Prostate gland (tissue), 2 donors: ENCODE measurements around the gene TINAGL1. TPM values are rescaled to one million over a fixed set of nuclear protein-coding genes. Genes with fewer than 3 reads are reported as not detected.

ENCODE experiments used
- DNase-seq: peaks from one replicate; pipeline ENCODE4 v3.0.0-alpha.2; 2019; ENCODE audit warnings: low spot score
- H3K27ac ChIP-seq, 2 donors: fragments of 200-600 bp; sonication (generic); 2 replicates each; pipeline ENCODE4 v1.5.1; 2017 to 2019
- H3K27me3 ChIP-seq: fragments of 200-600 bp; sonication (generic); replicated peaks from 2 replicates; pipeline ENCODE4 v1.5.1; 2019; ENCODE audit not compliant: insufficient read depth
- H3K36me3 ChIP-seq, 2 donors: fragments of 200-600 bp; sonication (generic); 1 replicate in 1 of 2; 2 replicates in 1 of 2; pipeline versions ENCODE4 v1.5.1 to v1.8.1; 2017 to 2019
- H3K4me1 ChIP-seq: fragments of 200-600 bp; sonication (generic); replicated peaks from 2 replicates; pipeline ENCODE4 v1.5.1; 2019
- H3K4me3 ChIP-seq, 2 donors: fragments of 200-600 bp; sonication (generic); 2 replicates each; pipeline ENCODE4 v1.5.1; 2017 to 2019
- H3K9me3 ChIP-seq: fragments of 200-600 bp; sonication (generic); 2 replicates; pipeline ENCODE4 v1.5.1; 2017
- CTCF ChIP-seq, 4 experiments: fragments of 200-600 bp in 2 of 4; fragments of 450-650 bp in 2 of 4; sonication (generic) in 2 of 4; IDR thresholded peaks; 1 replicate in 3 of 4; 2 replicates in 1 of 4; pipeline ENCODE4 v1.5.1; 2016 to 2019; ENCODE audit warnings: antibody characterized with exemption in 4 of 4, mild to moderate bottlenecking in 2 of 4, moderate library complexity in 2 of 4
- POLR2A ChIP-seq: fragments of 450-650 bp; IDR thresholded peaks from one replicate; pipeline ENCODE4 v1.6.1; 2016; ENCODE audit warnings: antibody characterized with exemption, mild to moderate bottlenecking
- POLR2AphosphoS5 ChIP-seq: sonication (generic); formaldehyde crosslinking; IDR thresholded peaks from one replicate; pipeline ENCODE4 v1.6.1; 2017; ENCODE audit warnings: antibody characterized with exemption
- WGBS: methylation state at CpG from one replicate; pipeline ENCODE4 v1.1.5; 2018; 5-methylcytosine and 5-hydroxymethylcytosine counted together
- intact Hi-C: fragments of 100-400 bp; cut with DNase I; formaldehyde crosslinking; loops from one replicate; pipeline ENCODE4 v1.14.2; 2022
- total RNA-seq, 2 donors: library from RNA; depleted of rRNA; stranded (reverse); fragments of >200 nt; gene quantifications; one replicate each; pipeline ENCODE4 v1.1.0, GENCODE V29; 2016

TINAGL1 gene
- total RNA-seq, 2 donors from 2014 or later, result 103 to 134 TPM

GRCh38 chr1:31617916-31618746 lies 41.8 kb downstream of the TINAGL1 start:
- Histone ChIP-seq H3K9me3 (no peaks in the 10 kb centered on the region), H3K27me3 (peaks cover 4% of the 10 kb centered on the region), H3K4me1 (no peaks in the 10 kb centered on the region), H3K4me3 (peak overlapping the region; percentile 31 to 40), H3K27ac (no peak overlapping the region), H3K36me3 (no peaks in the 10 kb centered on the region)
- TF ChIP-seq POLR2A (no peak), CTCF (IDR thresholded peaks at IDR 0.05) (peak; percentile 51 to 70 (median 59)), POLR2AphosphoS5 (no peak)
- DNase-seq, result no peak
- 19% methylated on average over 40 of the region's 56 CpGs for WGBS
- intact Hi-C loops, result no loop called here

- no peak overlapping the region for H3K27ac ChIP-seq
- H3K9me3 ChIP-seq, result no peaks in the 10 kb centered on the region
- no peak overlapping the region for H3K4me3 ChIP-seq
- 84% methylated on average over 23 of the region's 23 CpGs for WGBS
- intact Hi-C loops, result no loop called here
- H3K4me1 ChIP-seq, result no peaks in the 10 kb centered on the region
- DNase-seq, result no peak
- H3K36me3 ChIP-seq, result no peaks in the 10 kb centered on the region
- no peak for TF ChIP-seq POLR2A
- TF ChIP-seq CTCF (IDR thresholded peaks at IDR 0.05), result no peak
- no peak for TF ChIP-seq POLR2AphosphoS5
- H3K27me3 ChIP-seq, result peaks cover 4% of the 10 kb centered on the region
These were observed 42.9 kb downstream of the TINAGL1 start for GRCh38 chr1:31618916-31619846.

GRCh38 chr1:31620631-31621497 lies 44.5 kb downstream of the TINAGL1 start:
- no peak for DNase-seq
- Histone ChIP-seq H3K4me3 (no peak overlapping the region), H3K4me1 (no peaks in the 10 kb centered on the region), H3K36me3 (no peaks in the 10 kb centered on the region), H3K9me3 (no peaks in the 10 kb centered on the region), H3K27ac (no peak overlapping the region), H3K27me3 (peaks cover 4% of the 10 kb centered on the region)
- intact Hi-C loops, result no loop called here
- 97% methylated on average over 15 of the region's 20 CpGs for WGBS
- TF ChIP-seq CTCF (IDR thresholded peaks at IDR 0.05) (no peak), POLR2AphosphoS5 (no peak), POLR2A (no peak)

- WGBS, result 93% methylated on average over 5 of the region's 5 CpGs
- Histone ChIP-seq H3K27ac (no peak overlapping the region), H3K9me3 (no peaks in the 10 kb centered on the region), H3K27me3 (peaks cover 4% of the 10 kb centered on the region), H3K36me3 (no peaks in the 10 kb centered on the region), H3K4me3 (no peak overlapping the region), H3K4me1 (no peaks in the 10 kb centered on the region)
- DNase-seq, result no peak
- intact Hi-C loops, result no loop called here
- no peak for TF ChIP-seq POLR2AphosphoS5
- TF ChIP-seq CTCF (IDR thresholded peaks at IDR 0.05), result no peak
- TF ChIP-seq POLR2A, result no peak
These were observed 45.1 kb downstream of the TINAGL1 start for GRCh38 chr1:31621498-31621820.
